ENCODE measurements around the gene ANTXR1.
A peak's percentile ranks its signal among the peaks of the same experiment; 100 is the strongest.
"Not testable (repeated sequence)": the region's sequence is repeated elsewhere in the genome, so short reads cannot be mapped to it uniquely, and the experiment has no call there.

The ANTXR1 gene

DNA sequence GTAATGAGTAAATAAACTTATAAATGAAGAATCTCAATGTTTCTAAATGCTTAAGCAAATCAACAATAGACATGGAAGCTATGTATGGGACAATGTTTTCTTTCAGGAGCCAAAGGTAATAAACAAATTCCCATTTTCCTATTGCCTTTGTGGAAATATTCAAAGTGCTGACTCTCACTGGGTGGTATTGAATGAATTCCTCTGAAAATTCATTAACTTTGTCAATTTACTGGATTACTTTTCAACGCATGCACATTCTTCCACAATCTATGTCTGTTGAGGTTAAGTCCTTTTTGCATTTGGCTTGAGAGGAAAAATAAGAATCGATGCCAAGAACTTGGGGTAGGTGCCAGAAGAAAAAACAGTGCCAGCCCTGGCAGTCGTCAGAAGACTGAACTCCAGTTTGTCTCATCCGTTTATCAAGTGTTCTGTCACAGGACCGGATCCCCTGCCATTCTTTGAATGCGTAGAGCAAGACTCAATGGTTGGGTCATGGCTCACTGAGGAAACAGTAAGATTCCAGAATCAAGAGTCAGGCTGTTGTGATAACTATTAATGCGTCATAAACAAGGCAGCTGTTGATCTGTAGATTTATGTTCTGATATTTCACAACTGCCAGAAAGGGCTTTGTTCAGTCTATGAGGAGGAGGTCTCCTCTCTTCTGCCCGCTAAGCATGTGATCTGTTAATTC lies 240.8 kb downstream of the ANTXR1 start:
- peak; percentile 95 for ATAC-seq
- peak; percentile 91 for TF ChIP-seq CSDC2 (CRISPR knock-in tag; IDR thresholded peaks at IDR 0.05)
- TF ChIP-seq, protein P1, sequence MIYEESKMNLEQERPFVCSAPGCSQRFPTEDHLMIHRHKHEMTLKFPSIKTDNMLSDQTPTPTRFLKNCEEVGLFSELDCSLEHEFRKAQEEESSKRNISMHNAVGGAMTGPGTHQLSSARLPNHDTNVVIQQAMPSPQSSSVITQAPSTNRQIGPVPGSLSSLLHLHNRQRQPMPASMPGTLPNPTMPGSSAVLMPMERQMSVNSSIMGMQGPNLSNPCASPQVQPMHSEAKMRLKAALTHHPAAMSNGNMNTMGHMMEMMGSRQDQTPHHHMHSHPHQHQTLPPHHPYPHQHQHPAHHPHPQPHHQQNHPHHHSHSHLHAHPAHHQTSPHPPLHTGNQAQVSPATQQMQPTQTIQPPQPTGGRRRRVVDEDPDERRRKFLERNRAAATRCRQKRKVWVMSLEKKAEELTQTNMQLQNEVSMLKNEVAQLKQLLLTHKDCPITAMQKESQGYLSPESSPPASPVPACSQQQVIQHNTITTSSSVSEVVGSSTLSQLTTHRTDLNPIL (CRISPR knock-in tag; IDR thresholded peaks at IDR 0.05; ENCODE audit: low read depth), result peak; percentile 96
- TF ChIP-seq TCF4 (CRISPR knock-in tag; IDR thresholded peaks at IDR 0.05; ENCODE audit: borderline replicate concordance), result no peak; the same call in 1 of the 2 replicates
- peak; percentile 39; the same call in 1 of the 2 replicates for TF ChIP-seq ZNF8 (CRISPR knock-in tag; IDR thresholded peaks at IDR 0.05)
- TF ChIP-seq, protein P2, sequence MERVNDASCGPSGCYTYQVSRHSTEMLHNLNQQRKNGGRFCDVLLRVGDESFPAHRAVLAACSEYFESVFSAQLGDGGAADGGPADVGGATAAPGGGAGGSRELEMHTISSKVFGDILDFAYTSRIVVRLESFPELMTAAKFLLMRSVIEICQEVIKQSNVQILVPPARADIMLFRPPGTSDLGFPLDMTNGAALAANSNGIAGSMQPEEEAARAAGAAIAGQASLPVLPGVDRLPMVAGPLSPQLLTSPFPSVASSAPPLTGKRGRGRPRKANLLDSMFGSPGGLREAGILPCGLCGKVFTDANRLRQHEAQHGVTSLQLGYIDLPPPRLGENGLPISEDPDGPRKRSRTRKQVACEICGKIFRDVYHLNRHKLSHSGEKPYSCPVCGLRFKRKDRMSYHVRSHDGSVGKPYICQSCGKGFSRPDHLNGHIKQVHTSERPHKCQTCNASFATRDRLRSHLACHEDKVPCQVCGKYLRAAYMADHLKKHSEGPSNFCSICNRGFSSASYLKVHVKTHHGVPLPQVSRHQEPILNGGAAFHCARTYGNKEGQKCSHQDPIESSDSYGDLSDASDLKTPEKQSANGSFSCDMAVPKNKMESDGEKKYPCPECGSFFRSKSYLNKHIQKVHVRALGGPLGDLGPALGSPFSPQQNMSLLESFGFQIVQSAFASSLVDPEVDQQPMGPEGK (CRISPR knock-in tag; IDR thresholded peaks at IDR 0.05; ENCODE audit: borderline replicate concordance), result peak; percentile 48
- peak; percentile 81 for TF ChIP-seq ZC3H10 (CRISPR knock-in tag; IDR thresholded peaks at IDR 0.05)
- TF ChIP-seq PPARA (CRISPR knock-in tag; IDR thresholded peaks at IDR 0.05; ENCODE audit: borderline replicate concordance), result no peak
- TF ChIP-seq SNAI2 (CRISPR knock-in tag; IDR thresholded peaks at IDR 0.05), result peak; percentile 90
- TF ChIP-seq TOX (CRISPR knock-in tag; IDR thresholded peaks at IDR 0.05; ENCODE audit: borderline replicate concordance), result peak; percentile 98
- TF ChIP-seq ISL1 (CRISPR knock-in tag; IDR thresholded peaks at IDR 0.05), result peak; percentile 95
- no peak for TF ChIP-seq ARNTL (CRISPR knock-in tag; IDR thresholded peaks at IDR 0.05; ENCODE audit: borderline replicate concordance, low read depth)
- no peak for TF ChIP-seq OSR1 (CRISPR knock-in tag; IDR thresholded peaks at IDR 0.05)
- TF ChIP-seq RARB (CRISPR knock-in tag; IDR thresholded peaks at IDR 0.05), result peak; percentile 67; the same call in 1 of the 2 replicates
- TF ChIP-seq, protein P3, sequence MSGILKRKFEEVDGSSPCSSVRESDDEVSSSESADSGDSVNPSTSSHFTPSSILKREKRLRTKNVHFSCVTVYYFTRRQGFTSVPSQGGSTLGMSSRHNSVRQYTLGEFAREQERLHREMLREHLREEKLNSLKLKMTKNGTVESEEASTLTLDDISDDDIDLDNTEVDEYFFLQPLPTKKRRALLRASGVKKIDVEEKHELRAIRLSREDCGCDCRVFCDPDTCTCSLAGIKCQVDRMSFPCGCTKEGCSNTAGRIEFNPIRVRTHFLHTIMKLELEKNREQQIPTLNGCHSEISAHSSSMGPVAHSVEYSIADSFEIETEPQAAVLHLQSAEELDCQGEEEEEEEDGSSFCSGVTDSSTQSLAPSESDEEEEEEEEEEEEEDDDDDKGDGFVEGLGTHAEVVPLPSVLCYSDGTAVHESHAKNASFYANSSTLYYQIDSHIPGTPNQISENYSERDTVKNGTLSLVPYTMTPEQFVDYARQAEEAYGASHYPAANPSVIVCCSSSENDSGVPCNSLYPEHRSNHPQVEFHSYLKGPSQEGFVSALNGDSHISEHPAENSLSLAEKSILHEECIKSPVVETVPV (CRISPR knock-in tag; IDR thresholded peaks at IDR 0.05), result peak; percentile 54; the same call in 1 of the 2 replicates
- no peak for TF ChIP-seq ZNF70 (CRISPR knock-in tag; IDR thresholded peaks at IDR 0.05)
- TF ChIP-seq GLIS3 (CRISPR knock-in tag; IDR thresholded peaks at IDR 0.05), result peak; percentile 93
- TF ChIP-seq, protein P4, sequence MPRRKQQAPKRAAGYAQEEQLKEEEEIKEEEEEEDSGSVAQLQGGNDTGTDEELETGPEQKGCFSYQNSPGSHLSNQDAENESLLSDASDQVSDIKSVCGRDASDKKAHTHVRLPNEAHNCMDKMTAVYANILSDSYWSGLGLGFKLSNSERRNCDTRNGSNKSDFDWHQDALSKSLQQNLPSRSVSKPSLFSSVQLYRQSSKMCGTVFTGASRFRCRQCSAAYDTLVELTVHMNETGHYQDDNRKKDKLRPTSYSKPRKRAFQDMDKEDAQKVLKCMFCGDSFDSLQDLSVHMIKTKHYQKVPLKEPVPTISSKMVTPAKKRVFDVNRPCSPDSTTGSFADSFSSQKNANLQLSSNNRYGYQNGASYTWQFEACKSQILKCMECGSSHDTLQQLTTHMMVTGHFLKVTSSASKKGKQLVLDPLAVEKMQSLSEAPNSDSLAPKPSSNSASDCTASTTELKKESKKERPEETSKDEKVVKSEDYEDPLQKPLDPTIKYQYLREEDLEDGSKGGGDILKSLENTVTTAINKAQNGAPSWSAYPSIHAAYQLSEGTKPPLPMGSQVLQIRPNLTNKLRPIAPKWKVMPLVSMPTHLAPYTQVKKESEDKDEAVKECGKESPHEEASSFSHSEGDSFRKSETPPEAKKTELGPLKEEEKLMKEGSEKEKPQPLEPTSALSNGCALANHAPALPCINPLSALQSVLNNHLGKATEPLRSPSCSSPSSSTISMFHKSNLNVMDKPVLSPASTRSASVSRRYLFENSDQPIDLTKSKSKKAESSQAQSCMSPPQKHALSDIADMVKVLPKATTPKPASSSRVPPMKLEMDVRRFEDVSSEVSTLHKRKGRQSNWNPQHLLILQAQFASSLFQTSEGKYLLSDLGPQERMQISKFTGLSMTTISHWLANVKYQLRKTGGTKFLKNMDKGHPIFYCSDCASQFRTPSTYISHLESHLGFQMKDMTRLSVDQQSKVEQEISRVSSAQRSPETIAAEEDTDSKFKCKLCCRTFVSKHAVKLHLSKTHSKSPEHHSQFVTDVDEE (CRISPR knock-in tag; IDR thresholded peaks at IDR 0.05), result peak; percentile 84
- TF ChIP-seq ZFP3 (CRISPR knock-in tag; IDR thresholded peaks at IDR 0.05), result peak; percentile 88
- no peak for TF ChIP-seq ZNF565 (CRISPR knock-in tag; conservative IDR thresholded peaks at IDR 0.05; ENCODE audit: low read depth)
- TF ChIP-seq ESRRG (CRISPR knock-in tag; IDR thresholded peaks at IDR 0.05), result peak; percentile 66
- TF ChIP-seq BACH2 (CRISPR knock-in tag; IDR thresholded peaks at IDR 0.05; ENCODE audit: borderline replicate concordance), result no peak
- no peak for TF ChIP-seq ZFP30 (CRISPR knock-in tag; IDR thresholded peaks at IDR 0.05)
- TF ChIP-seq, protein P5, sequence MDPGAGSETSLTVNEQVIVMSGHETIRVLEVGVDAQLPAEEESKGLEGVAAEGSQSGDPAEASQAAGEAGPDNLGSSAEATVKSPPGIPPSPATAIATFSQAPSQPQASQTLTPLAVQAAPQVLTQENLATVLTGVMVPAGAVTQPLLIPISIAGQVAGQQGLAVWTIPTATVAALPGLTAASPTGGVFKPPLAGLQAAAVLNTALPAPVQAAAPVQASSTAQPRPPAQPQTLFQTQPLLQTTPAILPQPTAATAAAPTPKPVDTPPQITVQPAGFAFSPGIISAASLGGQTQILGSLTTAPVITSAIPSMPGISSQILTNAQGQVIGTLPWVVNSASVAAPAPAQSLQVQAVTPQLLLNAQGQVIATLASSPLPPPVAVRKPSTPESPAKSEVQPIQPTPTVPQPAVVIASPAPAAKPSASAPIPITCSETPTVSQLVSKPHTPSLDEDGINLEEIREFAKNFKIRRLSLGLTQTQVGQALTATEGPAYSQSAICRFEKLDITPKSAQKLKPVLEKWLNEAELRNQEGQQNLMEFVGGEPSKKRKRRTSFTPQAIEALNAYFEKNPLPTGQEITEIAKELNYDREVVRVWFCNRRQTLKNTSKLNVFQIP (CRISPR knock-in tag; IDR thresholded peaks at IDR 0.05; ENCODE audit: borderline replicate concordance, low read depth), result peak; percentile 47; the same call in 1 of the 2 replicates

DNA sequence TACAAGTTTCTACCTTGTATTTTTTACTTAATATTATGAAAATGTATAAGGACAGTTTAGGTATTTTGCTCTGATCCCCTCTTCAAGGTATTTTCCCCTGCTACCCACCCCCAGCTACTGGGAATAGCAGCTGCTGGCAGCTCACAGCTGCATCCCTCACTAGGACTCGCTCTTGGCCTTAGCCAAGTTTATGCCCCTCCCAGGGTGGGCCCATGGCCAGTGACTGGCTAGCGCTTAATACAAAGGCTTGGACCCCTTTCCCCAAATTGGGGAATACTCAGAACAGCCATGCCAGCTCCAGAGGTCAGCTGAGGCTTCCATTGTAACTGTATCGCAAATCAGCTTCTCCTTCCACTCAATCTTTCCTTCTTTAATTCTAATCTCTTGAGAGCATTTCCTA lies 242.8 kb downstream of the ANTXR1 start:
- ATAC-seq, result no peak
- TF ChIP-seq ZC3H10 (CRISPR knock-in tag; IDR thresholded peaks at IDR 0.05) (no peak), PPARA (CRISPR knock-in tag; IDR thresholded peaks at IDR 0.05; ENCODE audit: borderline replicate concordance) (no peak), ZFP3 (CRISPR knock-in tag; IDR thresholded peaks at IDR 0.05) (no peak), ARNTL (CRISPR knock-in tag; IDR thresholded peaks at IDR 0.05; ENCODE audit: borderline replicate concordance, low read depth) (no peak)

DNA sequence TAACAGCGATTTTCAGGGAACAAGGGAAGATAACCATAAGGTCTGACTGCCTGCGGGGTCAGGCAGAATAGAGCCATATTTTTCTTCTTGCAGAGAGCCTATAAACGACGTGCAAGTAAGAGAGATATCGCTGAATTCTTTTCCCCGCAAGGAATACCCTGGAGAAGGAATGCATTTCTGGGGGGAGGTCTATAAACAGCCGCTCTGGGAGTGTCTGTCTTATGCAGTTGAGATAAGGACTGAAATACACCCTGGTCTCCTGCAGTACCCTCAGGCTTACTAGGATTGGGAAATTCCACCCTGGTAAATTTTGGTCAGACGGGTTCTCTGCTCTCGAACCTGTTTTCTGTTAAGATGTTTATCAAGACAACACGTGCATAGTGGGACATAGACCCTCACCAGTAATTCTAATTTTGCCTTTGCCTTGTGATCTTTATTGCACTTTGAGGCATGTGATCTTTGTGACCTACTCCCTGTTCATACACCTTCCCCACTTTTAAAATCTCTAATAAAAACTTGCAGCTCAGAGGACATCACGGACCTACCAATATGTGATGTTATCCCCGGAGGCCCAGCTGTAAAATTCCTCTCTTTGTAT lies 247.1 kb downstream of the ANTXR1 start:
- not testable (repeated sequence) for ATAC-seq
